ENCODE results near the gene TSPAN3.

TSPAN3 gene

DNA sequence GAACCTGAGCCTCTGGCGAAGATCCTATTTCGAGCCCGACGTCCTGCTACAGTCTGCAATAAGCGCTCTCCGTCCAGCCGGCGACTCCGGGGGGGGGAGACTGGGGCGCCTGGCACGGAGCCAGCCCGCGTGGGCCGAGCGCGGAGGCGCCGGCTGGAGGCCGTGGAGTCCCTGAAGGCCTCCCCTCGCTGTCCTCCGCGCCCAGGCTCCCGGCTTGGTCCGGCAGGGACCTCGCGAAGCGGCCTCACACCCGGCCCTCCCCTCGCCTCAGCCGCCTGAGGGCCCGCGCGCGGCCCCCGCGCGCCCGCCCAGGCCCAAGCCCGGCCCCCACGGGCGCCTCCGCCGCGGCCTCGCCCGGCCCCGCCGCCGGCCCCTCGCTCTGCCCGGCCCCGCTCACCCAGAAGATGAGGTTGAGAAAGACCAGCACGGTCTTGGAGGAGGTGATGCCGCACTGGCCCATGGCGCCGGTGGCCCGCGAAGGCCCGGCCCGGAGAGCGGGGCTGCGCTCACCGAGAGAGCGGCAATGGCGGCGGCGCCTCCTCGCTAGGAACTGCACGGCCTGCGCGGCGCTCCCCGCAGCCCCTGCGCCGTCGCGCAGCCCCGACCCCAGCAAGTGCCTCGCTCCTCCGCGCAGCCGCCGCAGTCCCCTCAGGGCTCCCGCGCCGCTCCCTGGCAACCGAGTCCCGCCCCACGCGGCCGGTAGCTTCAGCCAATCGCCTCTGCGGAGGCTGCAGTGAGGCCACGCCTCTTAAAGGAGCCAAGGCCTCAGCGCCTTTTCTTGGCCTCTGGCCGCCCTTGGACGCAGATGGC lies at the start of gene TSPAN3:
Gene TSPAN3 (minus strand): TSS at position 615 of the 810 bp plus-strand sequence. CDS start 155 bp downstream, at position 460.
- TF ChIP-seq JUND (IDR thresholded peaks at IDR 0.05; ENCODE audit: low read depth): no peak
- peak; percentile 89 to 91 for DNase-seq (ENCODE audit: low read depth in 1 of 2, low spot score in 1 of 2)
- in situ Hi-C loops (cut with HindIII; ENCODE audit: low pct_unique_long_range_greater_than_20kb, low sequenced_read_pairs): no loop called here

DNA sequence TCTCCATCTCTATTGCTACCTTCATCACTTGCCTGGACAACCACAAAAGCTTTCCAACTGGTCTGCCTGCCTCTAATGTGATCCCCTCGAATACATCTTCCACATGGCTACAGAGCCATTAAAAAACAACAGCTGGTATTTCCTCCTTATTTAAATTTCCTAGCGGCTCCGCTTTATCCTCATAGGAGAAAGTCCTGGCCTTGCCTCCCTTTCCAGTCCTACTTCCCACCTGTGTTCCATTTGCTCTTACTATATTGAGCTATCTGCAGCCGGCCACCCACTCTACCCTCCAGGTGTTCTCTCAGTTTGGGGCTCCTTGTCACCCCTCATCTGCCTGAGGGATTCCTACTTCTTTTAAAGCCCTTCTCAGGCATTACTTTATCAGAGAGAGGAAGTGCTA lies 49.7 kb upstream of the TSPAN3 start:
- no peak for TF ChIP-seq JUND (IDR thresholded peaks at IDR 0.05; ENCODE audit: low read depth)
- in situ Hi-C loops (cut with HindIII; ENCODE audit: low pct_unique_long_range_greater_than_20kb, low sequenced_read_pairs): no loop called here
- DNase-seq (ENCODE audit: low read depth in 1 of 2, low spot score in 1 of 2): no peak

DNA sequence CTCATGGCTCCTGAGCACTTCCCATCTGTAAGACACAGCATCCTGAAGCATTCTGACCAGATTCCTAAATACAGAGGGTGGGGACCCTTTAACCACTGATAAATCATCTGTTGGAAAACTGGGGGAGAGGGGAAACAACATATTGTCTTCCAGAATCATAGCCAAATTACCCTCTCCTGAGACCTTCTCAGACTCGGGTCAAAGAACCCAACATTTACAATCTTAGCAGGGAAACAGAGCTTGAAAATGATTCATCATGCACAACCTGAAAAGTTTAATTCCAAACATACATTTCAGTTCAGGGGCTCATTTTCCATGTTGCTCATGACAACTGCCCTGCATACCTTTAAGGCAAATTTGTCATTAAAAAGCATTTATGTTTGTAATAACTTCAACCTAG lies 48.5 kb upstream of the TSPAN3 start:
- no peak for DNase-seq (ENCODE audit: low read depth in 1 of 2, low spot score in 1 of 2)
- TF ChIP-seq JUND (IDR thresholded peaks at IDR 0.05; ENCODE audit: low read depth): no peak
- in situ Hi-C loops (cut with HindIII; ENCODE audit: low pct_unique_long_range_greater_than_20kb, low sequenced_read_pairs): no loop called here

DNA sequence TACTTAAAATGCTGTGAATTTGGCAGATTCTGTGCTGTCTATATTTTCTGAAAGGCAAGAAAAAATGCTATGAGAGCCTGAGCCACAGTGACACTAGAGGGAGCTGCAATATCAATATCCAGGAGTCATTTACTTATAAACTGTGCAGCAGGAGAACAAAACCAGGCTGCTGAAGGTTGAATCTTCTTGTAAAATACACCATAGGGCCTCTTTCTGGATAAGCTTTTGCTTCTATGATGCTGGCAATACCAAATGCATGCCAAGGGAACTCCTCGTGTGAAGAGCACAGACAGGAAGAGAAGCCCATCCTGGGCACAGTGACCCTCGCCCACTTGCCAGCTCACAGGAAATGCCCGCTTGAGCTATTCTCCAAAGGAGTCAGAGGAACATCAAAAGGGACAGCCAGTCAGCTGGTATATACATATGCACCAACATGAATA lies 48.0 kb upstream of the TSPAN3 start:
- DNase-seq (ENCODE audit: low read depth in 1 of 2, low spot score in 1 of 2): peak; percentile 47 to 77
- in situ Hi-C loops (cut with HindIII; ENCODE audit: low pct_unique_long_range_greater_than_20kb, low sequenced_read_pairs): no loop called here
- TF ChIP-seq JUND (IDR thresholded peaks at IDR 0.05; ENCODE audit: low read depth): no peak

DNA sequence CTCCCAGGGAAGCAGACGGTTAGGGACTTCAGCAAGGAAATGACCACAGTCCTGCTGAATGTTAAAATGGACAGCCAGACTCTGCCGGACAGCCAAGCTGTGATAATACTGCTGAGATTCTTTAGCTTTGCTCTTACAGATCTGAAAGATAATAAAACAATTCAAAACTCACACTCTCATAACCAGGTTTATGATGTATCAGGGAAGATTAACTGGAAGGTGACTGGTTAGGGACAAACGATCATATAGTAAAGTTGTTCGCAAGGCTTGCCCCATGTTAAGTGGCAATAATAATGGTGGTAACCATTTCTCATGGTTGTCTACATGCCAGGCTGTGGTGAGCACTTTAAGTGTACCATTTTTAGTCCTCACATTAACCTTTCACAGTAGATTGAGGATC lies 44.3 kb upstream of the TSPAN3 start:
- in situ Hi-C loops (cut with HindIII; ENCODE audit: low pct_unique_long_range_greater_than_20kb, low sequenced_read_pairs): no loop called here
- DNase-seq (ENCODE audit: low read depth in 1 of 2, low spot score in 1 of 2): no peak
- TF ChIP-seq JUND (IDR thresholded peaks at IDR 0.05; ENCODE audit: low read depth): no peak

DNA sequence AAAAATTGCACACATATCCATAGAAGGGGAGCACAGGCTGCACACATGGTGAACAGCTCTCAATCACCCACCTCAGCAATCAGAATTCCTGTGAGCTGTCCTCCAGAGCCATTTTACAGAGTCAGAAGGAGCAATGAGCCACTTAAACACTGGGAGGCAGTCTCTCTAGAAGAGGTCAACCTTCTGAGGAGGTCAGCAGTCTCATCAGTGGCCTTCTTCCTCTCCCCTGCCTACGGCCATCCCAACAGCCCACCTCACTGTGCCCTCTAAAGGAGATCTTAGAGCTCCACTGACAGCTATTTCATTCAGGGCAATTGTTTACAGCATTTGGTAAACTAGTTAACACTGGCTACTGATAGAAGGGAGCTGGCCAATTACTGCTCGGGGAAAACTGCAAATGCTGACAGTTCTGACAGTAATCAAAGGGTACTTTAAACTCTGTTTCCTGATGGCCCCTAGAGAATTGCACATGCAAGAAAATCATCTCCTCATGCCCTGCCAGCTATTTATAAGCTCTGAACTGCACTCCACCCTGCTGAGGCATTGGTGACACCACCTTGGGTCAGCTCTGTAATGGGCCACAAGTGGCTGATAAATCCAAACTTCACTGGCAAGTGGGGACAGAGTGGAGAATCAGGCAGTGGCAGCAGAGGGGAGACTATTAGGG lies 42.1 kb upstream of the TSPAN3 start:
- no peak for TF ChIP-seq JUND (IDR thresholded peaks at IDR 0.05; ENCODE audit: low read depth)
- in situ Hi-C loops (cut with HindIII; ENCODE audit: low pct_unique_long_range_greater_than_20kb, low sequenced_read_pairs): no loop called here
- no peak for DNase-seq (ENCODE audit: low read depth in 1 of 2, low spot score in 1 of 2)

DNA sequence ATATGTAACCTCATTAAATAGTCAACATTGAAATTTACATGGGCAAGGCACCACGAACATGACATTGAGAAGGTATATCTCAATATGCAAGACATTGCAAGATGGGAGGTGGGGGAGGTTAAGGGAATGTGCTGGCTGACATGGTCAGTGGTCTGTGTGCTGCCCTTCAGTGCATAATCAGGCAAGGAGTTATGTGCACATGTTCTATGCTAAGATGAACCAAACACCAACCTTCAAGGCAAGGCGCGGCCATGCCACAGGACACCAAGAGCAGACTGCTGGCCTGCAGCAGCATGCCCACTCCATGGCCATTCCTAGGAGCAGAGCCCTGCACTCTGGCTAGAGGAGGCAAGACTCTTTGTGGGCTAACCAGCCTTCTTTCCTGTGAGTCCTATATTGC lies 40.9 kb upstream of the TSPAN3 start:
- in situ Hi-C loops (cut with HindIII; ENCODE audit: low pct_unique_long_range_greater_than_20kb, low sequenced_read_pairs): no loop called here

DNA sequence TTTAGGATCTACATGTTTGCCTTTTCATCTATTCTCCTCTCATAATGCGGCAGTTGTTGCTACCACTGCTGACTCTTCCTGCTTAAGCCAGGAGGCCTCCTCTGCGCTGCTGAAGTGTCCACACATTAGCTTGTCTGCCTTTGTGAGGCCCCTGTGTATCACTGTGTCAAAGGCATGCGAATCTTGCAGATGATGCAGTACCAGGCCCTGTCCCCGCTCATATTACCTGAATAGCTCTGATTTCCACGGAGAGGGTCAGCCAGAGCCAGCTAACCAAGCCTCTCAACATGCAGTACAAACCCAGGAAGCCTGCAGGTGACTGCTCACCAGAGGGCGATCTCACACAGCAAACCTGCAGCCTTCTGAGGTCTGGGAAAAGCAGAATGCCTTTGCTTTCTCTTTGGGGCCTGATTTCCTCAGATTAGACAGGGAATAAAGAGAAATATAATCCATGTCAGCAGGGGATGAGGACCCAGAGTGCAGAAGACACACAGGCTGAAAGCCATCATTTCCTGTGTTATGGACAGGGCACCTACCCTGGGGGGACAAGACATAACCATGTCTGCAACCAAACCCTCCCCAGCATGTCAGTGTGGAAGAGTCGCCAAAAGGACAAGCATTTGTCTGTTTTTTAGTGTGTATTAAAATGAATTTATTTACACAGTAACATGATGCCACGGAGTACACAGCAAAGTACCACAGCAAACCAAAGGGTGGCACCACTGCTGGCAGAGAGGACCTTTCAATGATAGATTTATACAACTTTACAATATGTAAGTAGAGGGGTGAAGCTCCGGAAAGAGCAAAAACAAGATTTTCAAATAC lies 36.8 kb upstream of the TSPAN3 start:
- no peak for TF ChIP-seq JUND (IDR thresholded peaks at IDR 0.05; ENCODE audit: low read depth)

More for the DNA sequence above, 40.9 kb upstream of the TSPAN3 start:
- TF ChIP-seq JUND (IDR thresholded peaks at IDR 0.05; ENCODE audit: low read depth): no peak
- no peak for DNase-seq (ENCODE audit: low read depth in 1 of 2, low spot score in 1 of 2)

DNA sequence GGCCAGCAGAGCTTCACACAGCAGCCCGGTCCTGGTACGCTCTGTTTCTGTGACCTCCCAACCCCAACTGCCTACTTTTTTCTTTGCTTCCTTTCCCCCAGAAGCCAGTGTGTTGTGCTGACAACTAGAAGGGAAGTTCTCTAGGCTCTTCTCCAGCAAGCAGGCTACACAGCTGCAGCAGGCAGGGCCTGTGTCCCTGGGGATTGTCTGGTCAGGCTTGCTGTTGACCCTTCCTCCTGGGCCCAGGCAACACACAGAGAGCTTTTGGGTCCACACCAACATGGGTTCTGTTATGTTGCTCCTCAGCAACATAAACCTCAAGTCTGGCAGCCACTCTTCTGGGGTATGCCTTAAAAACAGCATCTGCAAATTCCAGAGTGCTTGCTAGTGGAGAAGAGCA lies 36.2 kb upstream of the TSPAN3 start:
- no peak for TF ChIP-seq JUND (IDR thresholded peaks at IDR 0.05; ENCODE audit: low read depth)
- no peak for DNase-seq (ENCODE audit: low read depth in 1 of 2, low spot score in 1 of 2)
- in situ Hi-C loops (cut with HindIII; ENCODE audit: low pct_unique_long_range_greater_than_20kb, low sequenced_read_pairs): no loop called here

More for the DNA sequence above, 36.8 kb upstream of the TSPAN3 start:
- peak; percentile 71 for DNase-seq (ENCODE audit: low read depth in 1 of 2, low spot score in 1 of 2)
- in situ Hi-C loops (cut with HindIII; ENCODE audit: low pct_unique_long_range_greater_than_20kb, low sequenced_read_pairs): no loop called here

DNA sequence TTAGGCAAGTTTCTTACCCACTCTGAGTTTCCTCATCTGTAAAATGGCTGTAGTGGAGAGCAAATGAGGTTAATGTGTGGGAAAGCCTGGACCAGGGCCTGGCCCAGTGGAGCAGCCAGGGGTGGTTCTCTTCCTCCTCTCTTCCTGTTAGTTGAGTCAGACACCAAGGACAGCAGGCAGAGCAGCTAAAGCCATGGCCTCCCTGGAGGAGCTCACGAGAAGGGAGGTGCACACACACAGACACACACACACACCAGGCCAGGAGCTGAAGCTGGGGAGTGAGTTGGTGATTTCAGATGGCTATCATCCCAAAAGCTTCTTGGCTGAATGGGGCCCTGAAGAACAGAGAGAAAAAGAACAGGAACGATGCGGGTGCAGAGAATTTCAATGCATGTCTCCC lies 33.2 kb upstream of the TSPAN3 start:
- in situ Hi-C loops (cut with HindIII; ENCODE audit: low pct_unique_long_range_greater_than_20kb, low sequenced_read_pairs): no loop called here
- DNase-seq (ENCODE audit: low read depth in 1 of 2, low spot score in 1 of 2): no peak
- no peak for TF ChIP-seq JUND (IDR thresholded peaks at IDR 0.05; ENCODE audit: low read depth)

DNA sequence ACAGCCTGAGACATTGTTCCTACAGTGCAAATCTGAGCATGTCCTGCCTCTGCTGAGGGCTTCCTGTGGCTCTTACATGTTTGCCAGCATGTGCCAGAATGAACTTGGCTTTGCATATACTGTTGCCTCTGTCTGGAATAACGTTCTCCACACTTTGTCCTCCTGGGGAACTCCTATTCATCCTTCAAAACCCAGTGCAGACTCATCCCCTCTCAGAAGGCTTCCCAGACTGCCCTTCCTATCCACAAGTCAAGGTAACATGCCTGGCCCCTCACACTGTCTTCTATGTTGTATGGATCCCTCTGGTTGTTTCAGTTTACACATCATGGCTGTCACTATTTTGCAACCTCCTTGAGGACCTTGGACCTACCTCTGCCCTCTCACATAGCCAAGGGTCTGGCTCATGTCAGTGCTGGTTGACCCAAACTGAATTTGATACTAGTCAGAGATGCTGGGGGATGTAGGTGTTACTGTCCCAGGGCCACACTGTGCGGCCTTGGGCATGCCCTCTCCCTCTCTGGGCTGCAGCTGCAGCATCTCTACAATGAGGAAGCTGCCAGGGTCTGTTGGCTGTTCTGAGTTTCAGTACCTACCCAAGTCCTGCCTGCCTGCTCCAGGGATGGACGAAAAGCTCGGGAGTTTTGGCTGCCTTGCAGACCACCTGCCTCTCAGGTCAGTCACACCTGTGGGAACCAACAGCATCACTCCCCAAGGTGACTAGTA lies 29.0 kb upstream of the TSPAN3 start:
- TF ChIP-seq JUND (IDR thresholded peaks at IDR 0.05; ENCODE audit: low read depth): no peak
- DNase-seq (ENCODE audit: low read depth in 1 of 2, low spot score in 1 of 2): no peak
- in situ Hi-C loops (cut with HindIII; ENCODE audit: low pct_unique_long_range_greater_than_20kb, low sequenced_read_pairs): no loop called here

DNA sequence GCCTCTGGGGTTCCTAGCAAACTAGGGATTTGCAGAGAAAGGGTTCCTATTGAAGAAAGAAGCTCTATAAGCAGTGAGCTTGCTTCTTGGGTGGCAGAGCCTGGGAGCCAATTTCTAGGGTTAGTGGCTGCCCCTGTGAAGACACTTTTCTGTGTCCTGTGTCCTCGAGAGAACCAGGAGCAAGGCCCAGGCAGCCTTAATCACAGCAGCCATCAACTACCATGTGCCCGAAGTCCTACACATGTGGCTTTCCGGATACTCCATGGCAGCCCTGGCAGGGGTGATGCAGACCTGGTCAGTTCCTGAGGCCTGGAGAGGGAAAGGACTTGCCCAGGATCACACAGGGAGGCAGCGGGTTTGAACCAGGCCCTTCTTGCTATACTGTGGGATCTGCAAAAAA lies 27.7 kb upstream of the TSPAN3 start:
- in situ Hi-C loops (cut with HindIII; ENCODE audit: low pct_unique_long_range_greater_than_20kb, low sequenced_read_pairs): no loop called here
- DNase-seq (ENCODE audit: low read depth in 1 of 2, low spot score in 1 of 2): no peak
- TF ChIP-seq JUND (IDR thresholded peaks at IDR 0.05; ENCODE audit: low read depth): no peak

Measured in T47D (cell line).